Trophoblast cell (in vitro differentiated cells and primary cell): ENCODE results near the gene KCNJ6.

ENCODE experiments used
- DNase-seq, 2 donors: peaks; one replicate each; pipeline ENCODE4 v3.0.0-alpha.2; 2016
- H2AFZ ChIP-seq: 2 replicates; pipeline ENCODE4 v1.6.1; 2013; ENCODE audit warnings: low read length, moderate library complexity, mild to moderate bottlenecking; ENCODE audit not compliant: insufficient read depth, poor library complexity
- H2AK5ac ChIP-seq: 2 replicates; pipeline ENCODE4 v1.6.1; 2013; ENCODE audit warnings: mild to moderate bottlenecking, low read length
- H2BK120ac ChIP-seq: 2 replicates; pipeline ENCODE4 v1.6.1; 2013; ENCODE audit warnings: low read length, mild to moderate bottlenecking, moderate library complexity; ENCODE audit not compliant: insufficient read depth, poor library complexity
- H2BK12ac ChIP-seq: 2 replicates; pipeline ENCODE4 v1.6.1; 2013; ENCODE audit warnings: mild to moderate bottlenecking, low read length, moderate library complexity
- H2BK5ac ChIP-seq: 2 replicates; pipeline ENCODE4 v1.6.1; 2013; ENCODE audit warnings: low read length, low read depth, moderate library complexity, mild to moderate bottlenecking; ENCODE audit not compliant: poor library complexity
- H3K14ac ChIP-seq: 2 replicates; pipeline ENCODE4 v1.6.1; 2013; ENCODE audit warnings: mild to moderate bottlenecking, low read length
- H3K18ac ChIP-seq: 2 replicates; pipeline ENCODE4 v1.6.1; 2013; ENCODE audit warnings: mild to moderate bottlenecking, low read length
- H3K23ac ChIP-seq: 2 replicates; pipeline ENCODE4 v1.6.1; 2013; ENCODE audit warnings: low read length
- H3K27ac ChIP-seq: 2 replicates; pipeline ENCODE4 v1.5.1; 2013; ENCODE audit warnings: low read depth, mild to moderate bottlenecking, inconsistent platforms, low read length, moderate library complexity
- H3K27me3 ChIP-seq: 2 replicates; pipeline ENCODE4 v1.6.1; 2013; ENCODE audit warnings: inconsistent platforms, mild to moderate bottlenecking, low read length, moderate library complexity; ENCODE audit not compliant: insufficient read depth
- H3K36me3 ChIP-seq, 2 experiments: 1 replicate in 1 of 2; 2 replicates in 1 of 2; pipeline ENCODE4 v1.6.1; 2013; ENCODE audit warnings: low read length in 2 of 2, mild to moderate bottlenecking in 2 of 2, moderate library complexity in 1 of 2; ENCODE audit not compliant: insufficient read depth in 2 of 2, control insufficient read depth in 1 of 2
- H3K4ac ChIP-seq: 2 replicates; pipeline ENCODE4 v1.6.1; 2013; ENCODE audit warnings: low read depth, mild to moderate bottlenecking, low read length, moderate library complexity
- H3K4me1 ChIP-seq, 2 experiments: 1 replicate in 1 of 2; 2 replicates in 1 of 2; pipeline ENCODE4 v1.6.1; 2013; ENCODE audit warnings: low read length in 2 of 2, mild to moderate bottlenecking in 2 of 2, moderate library complexity in 1 of 2; ENCODE audit not compliant: insufficient read depth in 2 of 2, control insufficient read depth in 1 of 2
- H3K4me2 ChIP-seq: 2 replicates; pipeline ENCODE4 v1.6.1; 2013; ENCODE audit warnings: inconsistent platforms, mild to moderate bottlenecking, low read length, moderate library complexity
- H3K4me3 ChIP-seq: 2 replicates; pipeline ENCODE4 v1.5.1; 2013; ENCODE audit warnings: mild to moderate bottlenecking, low read depth, low read length, inconsistent platforms
- H3K79me1 ChIP-seq: one replicate; pipeline ENCODE4 v1.6.1; 2013; ENCODE audit warnings: low read length
- H3K79me2 ChIP-seq: 2 replicates; pipeline ENCODE4 v1.6.1; 2013; ENCODE audit warnings: low read length, mild to moderate bottlenecking; ENCODE audit not compliant: control insufficient read depth, insufficient read depth, poor library complexity
- H3K9ac ChIP-seq: 2 replicates; pipeline ENCODE4 v1.6.1; 2013; ENCODE audit warnings: mild to moderate bottlenecking, low read length
- H3K9me3 ChIP-seq: 2 replicates; pipeline ENCODE4 v1.6.1; 2013; ENCODE audit warnings: low read depth, mild to moderate bottlenecking, control low read depth, inconsistent platforms, low read length; ENCODE audit not compliant: insufficient read depth
- H4K12ac ChIP-seq: 2 replicates; pipeline ENCODE4 v1.6.1; 2013; ENCODE audit warnings: low read depth, mild to moderate bottlenecking, low read length, moderate library complexity
- H4K8ac ChIP-seq: 2 replicates; pipeline ENCODE4 v1.6.1; 2013; ENCODE audit warnings: low read depth, mild to moderate bottlenecking, low read length, moderate library complexity
- H4K91ac ChIP-seq: one replicate; pipeline ENCODE4 v1.6.1; 2013; ENCODE audit warnings: low read depth, mild to moderate bottlenecking, low read length, moderate library complexity
- WGBS: extraction: QIAGEN DNeasy Blood & Tissue Kit; methylation state at CpG from one replicate; pipeline ENCODE4 v1.1.7; 2013; ENCODE audit warnings: missing lambda C conversion rate; ENCODE audit not compliant: insufficient read length, insufficient coverage; ENCODE audit errors: extremely low coverage; 5-methylcytosine and 5-hydroxymethylcytosine counted together

Gene KCNJ6

DNA sequence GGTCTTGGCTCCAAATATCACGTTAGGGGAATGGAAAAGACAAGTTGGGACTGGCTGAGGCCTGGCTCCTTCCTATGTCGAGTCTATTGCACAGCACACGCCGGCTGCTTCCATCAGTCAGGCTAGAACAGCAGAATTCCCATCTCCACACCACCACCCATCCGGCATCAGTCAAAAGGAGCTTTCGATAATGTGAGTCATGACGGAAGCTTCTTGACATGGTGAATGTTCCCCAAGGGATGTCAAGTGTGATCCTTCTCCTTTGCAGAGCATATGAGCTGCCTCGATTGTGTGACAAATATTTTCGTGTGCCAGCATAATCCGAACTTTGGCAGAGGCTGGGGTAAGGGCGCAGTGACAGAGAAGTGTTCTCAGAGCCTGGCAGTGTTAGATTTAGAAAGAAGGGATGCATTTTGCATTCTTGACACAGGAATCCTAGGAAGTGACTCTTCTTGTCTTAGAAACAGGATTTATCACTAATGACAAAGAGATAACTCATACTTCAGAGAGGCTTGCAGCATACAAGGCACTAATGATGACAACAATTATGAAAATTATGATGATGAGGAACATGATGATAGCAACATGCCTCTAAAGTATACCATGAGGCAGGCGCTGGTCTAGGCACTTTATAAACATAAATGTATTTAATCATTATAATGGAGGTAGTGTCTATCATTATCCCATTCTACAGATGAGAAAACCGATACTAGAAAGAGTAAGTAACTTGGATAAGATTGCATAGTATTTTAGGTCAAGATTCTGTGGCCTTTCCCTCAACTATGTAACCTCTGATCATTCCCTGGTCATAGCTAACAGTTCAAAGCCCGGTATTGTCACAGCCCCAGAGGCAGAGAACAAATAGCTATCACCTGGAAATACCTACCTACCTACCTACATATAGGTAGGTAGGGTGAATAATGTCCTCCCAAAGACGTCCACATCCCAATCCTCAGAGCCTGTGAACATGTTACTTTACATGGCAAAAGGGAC, 135.0 kb downstream of the KCNJ6 start:
- H3K14ac ChIP-seq, result no peak overlapping the region
- peak; percentile 49 to 55 for DNase-seq
- no peaks in the 10 kb centered on the region for H3K36me3 ChIP-seq
- H2AK5ac ChIP-seq, result no peak overlapping the region
- no peak overlapping the region for H4K91ac ChIP-seq
- no peak overlapping the region for H2AFZ ChIP-seq
- no peak overlapping the region for H3K4me3 ChIP-seq
- H3K79me1 ChIP-seq, result no peaks in the 10 kb centered on the region
- no peaks in the 10 kb centered on the region for H3K27me3 ChIP-seq
- H2BK120ac ChIP-seq, result no peak overlapping the region
- H2BK5ac ChIP-seq, result no peak overlapping the region
- H3K18ac ChIP-seq, result no peak overlapping the region
- no peak overlapping the region for H3K4me2 ChIP-seq
- no peak overlapping the region for H3K4ac ChIP-seq
- H3K79me2 ChIP-seq, result no peaks in the 10 kb centered on the region
- no peak overlapping the region for H2BK12ac ChIP-seq
- no peak overlapping the region for H4K12ac ChIP-seq
- H3K4me1 ChIP-seq, result no peaks in the 10 kb centered on the region
- WGBS, result no CpG with 5 or more reads among the region's 15 CpGs
- no peak overlapping the region for H3K23ac ChIP-seq
- no peak overlapping the region for H3K9ac ChIP-seq
- H3K27ac ChIP-seq, result no peak overlapping the region
- peaks cover 2% of the 10 kb centered on the region for H3K9me3 ChIP-seq
- H4K8ac ChIP-seq, result no peak overlapping the region

DNA sequence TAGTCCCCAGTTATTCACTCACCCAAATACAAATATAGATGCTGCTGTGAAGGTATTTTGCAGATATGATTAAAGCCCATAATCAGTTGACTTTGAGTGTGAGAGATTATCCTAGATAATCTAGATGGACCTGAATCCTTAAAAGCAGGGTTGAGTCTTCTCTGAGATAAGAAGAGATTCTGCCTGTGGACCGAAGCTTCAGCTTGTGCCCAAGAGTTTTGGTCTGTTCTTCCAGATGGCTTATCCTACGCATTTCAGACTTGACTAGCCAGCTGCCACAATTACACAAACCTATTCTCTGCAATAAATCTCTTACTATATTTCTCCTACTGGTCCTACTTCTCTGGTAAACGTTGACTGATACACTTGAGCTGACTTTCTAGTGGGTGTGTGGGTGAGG, 145.1 kb downstream of the KCNJ6 start:
- H2BK12ac ChIP-seq, result no peak overlapping the region
- H3K18ac ChIP-seq, result no peak overlapping the region
- H3K23ac ChIP-seq, result no peak overlapping the region
- H3K4ac ChIP-seq, result no peak overlapping the region
- H4K91ac ChIP-seq, result no peak overlapping the region
- H3K27ac ChIP-seq, result no peak overlapping the region
- H2BK5ac ChIP-seq, result no peak overlapping the region
- no peaks in the 10 kb centered on the region for H3K27me3 ChIP-seq
- H3K79me2 ChIP-seq, result no peaks in the 10 kb centered on the region
- no peak overlapping the region for H4K12ac ChIP-seq
- no peaks in the 10 kb centered on the region for H3K9me3 ChIP-seq
- H3K4me1 ChIP-seq, result no peaks in the 10 kb centered on the region
- no peak overlapping the region for H3K4me3 ChIP-seq
- no peak overlapping the region for H2AK5ac ChIP-seq
- H3K79me1 ChIP-seq, result no peaks in the 10 kb centered on the region
- no peak for DNase-seq
- no peak overlapping the region for H3K4me2 ChIP-seq
- H3K14ac ChIP-seq, result no peak overlapping the region
- no peak overlapping the region for H4K8ac ChIP-seq
- no peaks in the 10 kb centered on the region for H3K36me3 ChIP-seq
- H2AFZ ChIP-seq, result no peak overlapping the region
- H2BK120ac ChIP-seq, result no peak overlapping the region
- no CpG with 5 or more reads among the region's 3 CpGs for WGBS
- no peak overlapping the region for H3K9ac ChIP-seq

DNA sequence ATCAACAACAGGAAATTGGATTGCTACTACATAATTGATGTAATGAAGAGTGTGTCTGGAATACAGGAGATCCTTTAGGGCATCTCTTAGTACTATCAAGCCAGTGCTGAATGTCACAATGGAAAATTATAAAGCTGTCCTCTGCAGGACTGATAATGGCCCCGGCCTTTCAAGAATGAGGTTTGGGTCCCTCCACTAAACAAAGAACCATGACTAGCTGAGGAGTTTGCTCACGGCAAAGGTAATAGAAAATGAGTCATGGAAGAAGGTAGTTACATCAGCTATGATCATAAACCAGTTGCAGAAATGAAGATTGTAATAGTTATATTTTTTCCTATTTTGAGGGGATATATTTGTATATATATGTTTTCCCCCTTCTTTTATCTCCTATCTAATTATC, 145.8 kb downstream of the KCNJ6 start:
- no peak overlapping the region for H3K23ac ChIP-seq
- no peak overlapping the region for H3K27ac ChIP-seq
- no CpG with 5 or more reads among the region's 2 CpGs for WGBS
- H2AFZ ChIP-seq, result no peak overlapping the region
- no peak overlapping the region for H3K14ac ChIP-seq
- no peaks in the 10 kb centered on the region for H3K4me1 ChIP-seq
- no peaks in the 10 kb centered on the region for H3K79me2 ChIP-seq
- H3K27me3 ChIP-seq, result no peaks in the 10 kb centered on the region
- DNase-seq, result peak in 1 of 2 donors; percentile 45
- no peak overlapping the region for H3K4me3 ChIP-seq
- no peak overlapping the region for H4K12ac ChIP-seq
- no peak overlapping the region for H2BK5ac ChIP-seq
- H3K9ac ChIP-seq, result no peak overlapping the region
- H3K9me3 ChIP-seq, result no peaks in the 10 kb centered on the region
- no peak overlapping the region for H3K18ac ChIP-seq
- H3K79me1 ChIP-seq, result no peaks in the 10 kb centered on the region
- H3K36me3 ChIP-seq, result no peaks in the 10 kb centered on the region
- H2BK12ac ChIP-seq, result no peak overlapping the region
- no peak overlapping the region for H3K4me2 ChIP-seq
- no peak overlapping the region for H2AK5ac ChIP-seq
- H4K91ac ChIP-seq, result no peak overlapping the region
- no peak overlapping the region for H2BK120ac ChIP-seq
- no peak overlapping the region for H4K8ac ChIP-seq
- no peak overlapping the region for H3K4ac ChIP-seq

DNA sequence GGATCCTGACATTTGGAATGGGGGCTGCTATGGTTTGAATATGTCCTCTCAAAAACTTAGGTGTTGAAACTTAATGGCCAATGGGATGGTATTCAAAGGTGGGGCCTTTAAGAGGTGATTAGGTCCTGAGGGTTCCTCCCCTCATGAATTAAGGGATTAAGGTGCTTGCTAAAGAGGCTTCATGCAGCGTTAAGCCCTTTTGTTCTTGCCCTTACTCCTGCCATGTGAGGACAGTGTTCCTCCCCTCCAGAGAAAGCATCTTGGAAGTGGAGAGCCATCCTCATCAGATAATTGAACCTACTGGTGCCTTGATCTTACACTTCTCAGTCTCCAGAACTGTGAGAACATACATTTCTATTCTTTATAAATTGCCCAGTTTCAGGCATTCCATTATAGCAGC, 146.6 kb downstream of the KCNJ6 start:
- Histone ChIP-seq H4K8ac (no peak overlapping the region), H3K4me2 (no peak overlapping the region), H2BK120ac (no peak overlapping the region), H3K4me1 (peaks cover 0 to 2% of the 10 kb centered on the region in 2 experiments), H3K9ac (no peak overlapping the region), H3K23ac (no peak overlapping the region), H4K91ac (no peak overlapping the region), H2AFZ (no peak overlapping the region), H3K79me2 (no peaks in the 10 kb centered on the region), H2AK5ac (no peak overlapping the region), H3K27ac (no peak overlapping the region), H3K18ac (no peak overlapping the region), H3K36me3 (no peaks in the 10 kb centered on the region), H3K27me3 (no peaks in the 10 kb centered on the region), H3K4ac (no peak overlapping the region), H3K14ac (no peak overlapping the region), H3K79me1 (no peaks in the 10 kb centered on the region), H2BK12ac (no peak overlapping the region), H3K4me3 (no peak overlapping the region), H2BK5ac (no peak overlapping the region), H3K9me3 (no peaks in the 10 kb centered on the region), H4K12ac (no peak overlapping the region)
- no peak for DNase-seq
- WGBS, result no CpG with 5 or more reads among the region's 1 CpG
